ENCODE measurements around the gene OARD1.

- TF ChIP-seq, protein P1, sequence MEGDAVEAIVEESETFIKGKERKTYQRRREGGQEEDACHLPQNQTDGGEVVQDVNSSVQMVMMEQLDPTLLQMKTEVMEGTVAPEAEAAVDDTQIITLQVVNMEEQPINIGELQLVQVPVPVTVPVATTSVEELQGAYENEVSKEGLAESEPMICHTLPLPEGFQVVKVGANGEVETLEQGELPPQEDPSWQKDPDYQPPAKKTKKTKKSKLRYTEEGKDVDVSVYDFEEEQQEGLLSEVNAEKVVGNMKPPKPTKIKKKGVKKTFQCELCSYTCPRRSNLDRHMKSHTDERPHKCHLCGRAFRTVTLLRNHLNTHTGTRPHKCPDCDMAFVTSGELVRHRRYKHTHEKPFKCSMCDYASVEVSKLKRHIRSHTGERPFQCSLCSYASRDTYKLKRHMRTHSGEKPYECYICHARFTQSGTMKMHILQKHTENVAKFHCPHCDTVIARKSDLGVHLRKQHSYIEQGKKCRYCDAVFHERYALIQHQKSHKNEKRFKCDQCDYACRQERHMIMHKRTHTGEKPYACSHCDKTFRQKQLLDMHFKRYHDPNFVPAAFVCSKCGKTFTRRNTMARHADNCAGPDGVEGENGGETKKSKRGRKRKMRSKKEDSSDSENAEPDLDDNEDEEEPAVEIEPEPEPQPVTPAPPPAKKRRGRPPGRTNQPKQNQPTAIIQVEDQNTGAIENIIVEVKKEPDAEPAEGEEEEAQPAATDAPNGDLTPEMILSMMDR (IDR thresholded peaks at IDR 0.05; ENCODE audit: insufficient read depth, low read depth, low read length), result no peak
- no peak for TF ChIP-seq EZH2 (IDR thresholded peaks at IDR 0.05; ENCODE audit: insufficient read depth, low read length)
Observed at GRCh38 chr6:41062056-41062455, 10.1 kb downstream of the OARD1 start.
